Natural killer cell (primary cell): ENCODE measurements around the gene ATRNL1. TPM values are rescaled to one million over a fixed set of nuclear protein-coding genes. Genes with fewer than 3 reads are reported as not detected.

ENCODE experiments used
- ATAC-seq, 3 donors: fragments of 150-1000 bp in 2 of 3; fragments of 200-7000 bp in 1 of 3; cut with Tn5 transposase; 1 replicate in 1 of 3; 2 replicates in 2 of 3; pipeline ENCODE4 v1.10.0; 2021; ENCODE audit warnings: mild to moderate bottlenecking in 2 of 3, moderate library complexity in 2 of 3
- DNase-seq, 2 donors: peaks; one replicate each; pipeline versions ENCODE4 v3.0.0 to v3.0.0-alpha.2; 2013 to 2021; ENCODE audit warnings: mixed read lengths in 1 of 2
- H3K27ac ChIP-seq: one replicate; pipeline ENCODE4 v1.5.1; 2013; ENCODE audit warnings: mild to moderate bottlenecking, low read length
- H3K27me3 ChIP-seq: one replicate; pipeline ENCODE4 v1.6.1; 2013; ENCODE audit warnings: low read length; ENCODE audit not compliant: control insufficient read depth, insufficient read depth
- H3K36me3 ChIP-seq: one replicate; pipeline ENCODE4 v1.6.1; 2013; ENCODE audit warnings: low read length; ENCODE audit not compliant: control insufficient read depth, insufficient read depth
- H3K4me1 ChIP-seq: one replicate; pipeline ENCODE4 v1.6.1; 2013; ENCODE audit warnings: low read length; ENCODE audit not compliant: control insufficient read depth, insufficient read depth
- H3K4me3 ChIP-seq: one replicate; pipeline ENCODE4 v1.5.1; 2013; ENCODE audit warnings: low read length
- H3K9me3 ChIP-seq: one replicate; pipeline ENCODE4 v1.6.1; 2013; ENCODE audit warnings: low read length; ENCODE audit not compliant: control insufficient read depth, insufficient read depth
- H3K27ac Mint-ChIP-seq, 2 donors: one replicate each; pipeline ENCODE4 v1.8.0; 2022; ENCODE audit warnings: mild to moderate bottlenecking in 2 of 2, mixed read lengths in 2 of 2, moderate library complexity in 1 of 2
- H3K27me3 Mint-ChIP-seq, 2 donors: one replicate each; pipeline ENCODE4 v1.8.0; 2022; ENCODE audit warnings: low read depth in 2 of 2, mixed read lengths in 2 of 2
- H3K36me3 Mint-ChIP-seq: one replicate; pipeline ENCODE4 v1.8.0; 2022; ENCODE audit warnings: mixed read lengths
- H3K4me1 Mint-ChIP-seq, 2 donors: one replicate each; pipeline ENCODE4 v1.8.0; 2022; ENCODE audit warnings: mixed read lengths in 2 of 2
- H3K4me3 Mint-ChIP-seq: one replicate; pipeline ENCODE4 v1.8.0; 2022; ENCODE audit warnings: mild to moderate bottlenecking, moderate library complexity, mixed read lengths
- H3K9me3 Mint-ChIP-seq, 2 donors: one replicate each; pipeline ENCODE4 v1.8.0; 2022; ENCODE audit warnings: mixed read lengths in 2 of 2
- CTCF ChIP-seq: fragments of 200-600 bp; IDR thresholded peaks from one replicate; pipeline ENCODE4 v1.8.0; 2022; ENCODE audit warnings: antibody characterized with exemption
- WGBS: methylation state at CpG from one replicate; pipeline ENCODE4 v1.1.7; 2013; ENCODE audit warnings: missing lambda C conversion rate; ENCODE audit not compliant: insufficient coverage; 5-methylcytosine and 5-hydroxymethylcytosine counted together
- intact Hi-C: fragments of 100-400 bp; cut with micrococcal nuclease; formaldehyde crosslinking; loops from one replicate; pipeline ENCODE4 v1.14.2; 2022
- total RNA-seq, 4 donors: library from RNA; stranded (reverse); fragments of 120-200 nt in 1 of 4; gene quantifications; one replicate each; pipeline versions ENCODE4 v1.2.3 to v1.2.4, GENCODE V29; 2013 to 2022

The ATRNL1 gene
- total RNA-seq, 3 donors from 2014 or later (not counting 1 experiment from before 2014, with no cell fraction given): not detected

GRCh38 chr10:115604627-115605026 is 511.5 kb downstream of the ATRNL1 start:
- intact Hi-C loops: no loop called here
- WGBS: 80% methylated on average over 1 of the region's 2 CpGs
- Histone ChIP-seq H3K36me3 (no peaks in the 10 kb centered on the region), H3K4me1 (no peaks in the 10 kb centered on the region), H3K9me3 (no peaks in the 10 kb centered on the region), H3K27ac (no peak overlapping the region), H3K27me3 (no peaks in the 10 kb centered on the region), H3K4me3 (no peak overlapping the region)
- no peak for DNase-seq
- no peaks in the 10 kb centered on the region for H3K27me3 Mint-ChIP-seq
- H3K4me3 Mint-ChIP-seq: no peak overlapping the region
- H3K4me1 Mint-ChIP-seq: no peaks in the 10 kb centered on the region
- peaks cover 2 to 6% of the 10 kb centered on the region in 2 donors for H3K9me3 Mint-ChIP-seq
- TF ChIP-seq CTCF: no peak
- H3K36me3 Mint-ChIP-seq: no peaks in the 10 kb centered on the region
- H3K27ac Mint-ChIP-seq: no peak overlapping the region
- ATAC-seq: no peak

- 70% methylated on average over 1 of the region's 1 CpG for WGBS
- no peaks in the 10 kb centered on the region for H3K4me1 Mint-ChIP-seq
- Histone ChIP-seq H3K4me3 (no peak overlapping the region), H3K9me3 (no peaks in the 10 kb centered on the region), H3K36me3 (no peaks in the 10 kb centered on the region), H3K4me1 (no peaks in the 10 kb centered on the region), H3K27me3 (no peaks in the 10 kb centered on the region), H3K27ac (no peak overlapping the region)
- ATAC-seq: no peak
- intact Hi-C loops: no loop called here
- TF ChIP-seq CTCF: no peak
- no peaks in the 10 kb centered on the region for H3K36me3 Mint-ChIP-seq
- no peak for DNase-seq
- no peak overlapping the region for H3K27ac Mint-ChIP-seq
- H3K9me3 Mint-ChIP-seq: peaks cover 0 to 3% of the 10 kb centered on the region in 2 donors
- no peaks in the 10 kb centered on the region for H3K27me3 Mint-ChIP-seq
- H3K4me3 Mint-ChIP-seq: no peak overlapping the region
Measured at GRCh38 chr10:115606086-115606485, 512.9 kb downstream of the ATRNL1 start.

GRCh38 chr10:115606741-115607140 is 513.6 kb downstream of the ATRNL1 start:
- no peaks in the 10 kb centered on the region for H3K27me3 ChIP-seq
- H3K4me1 ChIP-seq: no peaks in the 10 kb centered on the region
- intact Hi-C loops: no loop called here
- Mint-ChIP-seq H3K27me3 (no peaks in the 10 kb centered on the region), H3K4me1 (no peaks in the 10 kb centered on the region), H3K9me3 (peaks cover 0 to 3% of the 10 kb centered on the region in 2 donors), H3K4me3 (no peak overlapping the region), H3K27ac (no peak overlapping the region), H3K36me3 (no peaks in the 10 kb centered on the region)
- H3K4me3 ChIP-seq: no peak overlapping the region
- no peak for TF ChIP-seq CTCF
- WGBS: 83% methylated on average over 3 of the region's 4 CpGs
- no peak overlapping the region for H3K27ac ChIP-seq
- no peaks in the 10 kb centered on the region for H3K36me3 ChIP-seq
- no peaks in the 10 kb centered on the region for H3K9me3 ChIP-seq
- DNase-seq (no peak), ATAC-seq (no peak)

- H3K36me3 ChIP-seq: no peaks in the 10 kb centered on the region
- Mint-ChIP-seq H3K27ac (no peak overlapping the region), H3K36me3 (no peaks in the 10 kb centered on the region), H3K4me1 (no peaks in the 10 kb centered on the region), H3K4me3 (no peak overlapping the region), H3K27me3 (no peaks in the 10 kb centered on the region), H3K9me3 (peaks cover 0 to 9% of the 10 kb centered on the region in 2 donors)
- no peak overlapping the region for H3K27ac ChIP-seq
- H3K4me3 ChIP-seq: no peak overlapping the region
- ATAC-seq (no peak), DNase-seq (no peak)
- no peaks in the 10 kb centered on the region for H3K27me3 ChIP-seq
- no peak for TF ChIP-seq CTCF
- 91% methylated on average over 1 of the region's 4 CpGs for WGBS
- H3K4me1 ChIP-seq: no peaks in the 10 kb centered on the region
- no peaks in the 10 kb centered on the region for H3K9me3 ChIP-seq
- intact Hi-C loops: no loop called here
Measured at GRCh38 chr10:115624448-115624847, 531.3 kb downstream of the ATRNL1 start.
